PC-9 (cell line): ENCODE data around the gene MAP4K3. TPM values are rescaled to one million over a fixed set of nuclear protein-coding genes. Genes with fewer than 3 reads are reported as not detected.
"Not testable (repeated sequence)": the region's sequence is repeated elsewhere in the genome, so short reads cannot be mapped to it uniquely, and the experiment has no call there.

Experiments
- BruUV-seq: library from RNA; stranded (reverse); fragments of 400-500 nt; replicated peaks from 2 replicates; lab custom pipeline; 2021; lab: Mats Ljungman, UMichigan
- CTCF ChIA-PET: fragments of 300-600 bp; sonication (Branson Sonifier 250); formaldehyde crosslinking; loops from one replicate; lab custom pipeline; 2022; ENCODE audit warnings: antibody characterized with exemption; lab: Charles Lee
- POLR2A ChIA-PET: fragments of 300-600 bp; sonication (Branson Sonifier 250); formaldehyde crosslinking; loops from one replicate; lab custom pipeline; 2022; ENCODE audit warnings: antibody characterized with exemption; ENCODE audit not compliant: unreplicated experiment; lab: Charles Lee
- DNase-seq, 2 experiments: peaks; one replicate each; pipeline versions ENCODE4 v3.0.0 to v3.0.0-alpha.2; 2015 to 2022; ENCODE audit warnings: mixed read lengths in 1 of 2
- H2AFZ ChIP-seq: fragments of 200-600 bp; sonication (generic); 2 replicates; pipeline ENCODE4 v1.8.1; 2017; ENCODE audit warnings: antibody characterized with exemption
- H3F3A ChIP-seq: fragments of 200-600 bp; sonication (generic); 2 replicates; pipeline ENCODE4 v1.8.1; 2017; ENCODE audit warnings: antibody characterized with exemption, mild to moderate bottlenecking, low read depth; ENCODE audit not compliant: insufficient read depth
- H3K27ac ChIP-seq: fragments of 200-600 bp; sonication (generic); 2 replicates; pipeline ENCODE4 v1.6.1; 2016; ENCODE audit warnings: mixed run types
- H3K27me3 ChIP-seq: fragments of 200-600 bp; sonication (generic); 2 replicates; pipeline ENCODE4 v1.6.1; 2016; ENCODE audit warnings: low read depth, mixed run types; ENCODE audit not compliant: insufficient read depth
- H3K36me3 ChIP-seq: fragments of 200-600 bp; sonication (generic); 2 replicates; pipeline ENCODE4 v1.6.1; 2016; ENCODE audit warnings: low read depth, mixed run types
- H3K4me1 ChIP-seq: fragments of 200-600 bp; sonication (generic); replicated peaks from 2 replicates; pipeline ENCODE4 v1.6.1; 2016; ENCODE audit warnings: mixed run types; ENCODE audit not compliant: insufficient read depth
- H3K4me2 ChIP-seq: fragments of 200-600 bp; sonication (generic); 2 replicates; pipeline ENCODE4 v1.6.1; 2017; ENCODE audit warnings: mixed run types
- H3K4me3 ChIP-seq: fragments of 200-600 bp; sonication (generic); 2 replicates; pipeline ENCODE4 v1.6.1; 2016; ENCODE audit warnings: mixed run types
- H3K79me2 ChIP-seq: fragments of 200-600 bp; sonication (generic); 2 replicates; pipeline ENCODE4 v1.6.1; 2017; ENCODE audit warnings: low read depth, mixed run types
- H3K9me2 ChIP-seq: fragments of 200-600 bp; sonication (generic); 2 replicates; pipeline ENCODE4 v1.8.1; 2017; ENCODE audit warnings: mild to moderate bottlenecking; ENCODE audit not compliant: insufficient read depth
- H3K9me3 ChIP-seq: fragments of 200-600 bp; sonication (generic); 2 replicates; pipeline ENCODE4 v1.8.1; 2016; ENCODE audit warnings: low read depth; ENCODE audit not compliant: insufficient read depth
- H4K20me1 ChIP-seq: fragments of 200-600 bp; sonication (generic); 2 replicates; pipeline ENCODE4 v1.8.1; 2017; ENCODE audit not compliant: insufficient read depth
- CTCF ChIP-seq: fragments of 200-600 bp; sonication (generic); conservative IDR thresholded peaks from 2 replicates; pipeline ENCODE4 v1.6.1; 2017; ENCODE audit warnings: mixed run types, antibody characterized with exemption, mild to moderate bottlenecking, moderate library complexity
- EZH2 ChIP-seq: fragments of 200-600 bp; sonication (generic); IDR thresholded peaks from 2 replicates; pipeline ENCODE4 v1.8.0; 2017; ENCODE audit warnings: antibody characterized with exemption, low read depth
- intact Hi-C: fragments of 100-400 bp; cut with micrococcal nuclease; formaldehyde crosslinking; loops from one replicate; pipeline ENCODE4 v1.10.0; 2022; ENCODE audit not compliant: unreplicated experiment
- total RNA-seq: library from RNA; stranded (reverse); gene quantifications from 2 replicates; pipeline ENCODE4 v1.2.3, GENCODE V29; 2021

MAP4K3 gene
- total RNA-seq, 1 experiment from 2014 or later, result 38.4 TPM

DNA sequence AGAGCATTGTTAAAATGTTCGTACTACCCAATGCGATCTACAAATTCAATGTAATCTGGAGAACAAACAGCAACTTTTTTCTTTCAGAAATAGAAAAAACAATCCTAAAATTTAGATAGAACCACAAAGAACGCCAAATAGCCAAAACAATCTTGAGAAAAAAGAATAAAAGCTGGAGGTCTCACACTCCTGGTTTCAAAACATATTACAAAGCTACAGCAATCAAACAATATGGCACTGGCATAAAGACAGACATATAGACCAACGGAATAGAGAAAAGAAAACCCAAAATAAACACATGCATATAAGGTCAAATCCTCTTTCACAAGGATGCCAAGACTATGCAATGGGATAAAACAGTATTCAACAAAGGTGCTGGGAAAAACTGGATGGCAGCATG, 74.5 kb downstream of the MAP4K3 start:
- H3K27me3 ChIP-seq, result no peaks in the 10 kb centered on the region
- no peaks in the 10 kb centered on the region for H3K4me1 ChIP-seq
- no peaks in the 10 kb centered on the region for H3F3A ChIP-seq
- no peak overlapping the region for H3K4me3 ChIP-seq
- intact Hi-C loops, result no loop called here
- DNase-seq, result no peak
- no peak overlapping the region for H3K27ac ChIP-seq
- BruUV-seq, result no TSS peak
- H4K20me1 ChIP-seq, result no peaks in the 10 kb centered on the region
- H3K36me3 ChIP-seq, result peaks cover 6% of the 10 kb centered on the region; the same call in 1 of the 2 replicates
- no peak overlapping the region for H3K4me2 ChIP-seq
- H3K9me3 ChIP-seq, result peaks cover 28% of the 10 kb centered on the region
- H2AFZ ChIP-seq, result no peak overlapping the region
- no peaks in the 10 kb centered on the region for H3K9me2 ChIP-seq
- no peaks in the 10 kb centered on the region for H3K79me2 ChIP-seq
- POLR2A ChIA-PET, result no interaction called here
- CTCF ChIA-PET, result no interaction called here
- TF ChIP-seq EZH2 (no peak), CTCF (no peak)

GRCh38 chr2:39361511-39361910, 75.6 kb downstream of the MAP4K3 start:
- no peaks in the 10 kb centered on the region for H3F3A ChIP-seq
- DNase-seq, result no peak
- TF ChIP-seq EZH2 (no peak), CTCF (no peak)
- intact Hi-C loops, result no loop called here
- H3K79me2 ChIP-seq, result no peaks in the 10 kb centered on the region
- H3K4me2 ChIP-seq, result no peak overlapping the region
- ChIA-PET POLR2A (interaction anchor here (0.6 kb wide), 1 partner anchor 1098 kb away, joined by 3 read pairs; no protein-coding TSS in a partner anchor), CTCF (no interaction called here)
- H3K4me3 ChIP-seq, result no peak overlapping the region
- H3K27me3 ChIP-seq, result no peaks in the 10 kb centered on the region
- H2AFZ ChIP-seq, result no peak overlapping the region
- no peaks in the 10 kb centered on the region for H3K9me2 ChIP-seq
- peaks cover 28% of the 10 kb centered on the region for H3K9me3 ChIP-seq
- H4K20me1 ChIP-seq, result no peaks in the 10 kb centered on the region
- H3K36me3 ChIP-seq, result peaks cover 6% of the 10 kb centered on the region; the same call in 1 of the 2 replicates
- H3K27ac ChIP-seq, result no peak overlapping the region
- BruUV-seq, result no TSS peak
- no peaks in the 10 kb centered on the region for H3K4me1 ChIP-seq

DNA sequence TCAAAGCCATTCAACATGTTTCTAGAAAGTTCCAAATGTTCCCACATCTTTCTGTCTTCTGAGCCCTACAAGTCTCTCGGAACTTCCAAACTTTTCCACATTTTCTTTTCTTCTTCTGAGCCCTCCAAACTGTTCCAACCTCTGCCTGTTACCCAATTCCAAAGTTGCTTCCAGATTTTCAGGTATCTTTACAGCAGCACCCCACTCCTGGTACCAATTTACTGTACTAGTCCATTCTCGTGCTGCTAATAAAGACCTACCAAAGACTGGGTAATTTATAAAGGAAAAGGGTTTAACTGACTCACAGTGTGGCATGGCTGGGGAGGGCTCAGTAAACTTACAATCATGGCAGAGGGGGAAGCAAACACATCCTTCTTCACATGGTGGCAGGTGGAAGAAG, 76.7 kb downstream of the MAP4K3 start:
- not testable (repeated sequence) for H3K36me3 ChIP-seq, BruUV-seq

DNA sequence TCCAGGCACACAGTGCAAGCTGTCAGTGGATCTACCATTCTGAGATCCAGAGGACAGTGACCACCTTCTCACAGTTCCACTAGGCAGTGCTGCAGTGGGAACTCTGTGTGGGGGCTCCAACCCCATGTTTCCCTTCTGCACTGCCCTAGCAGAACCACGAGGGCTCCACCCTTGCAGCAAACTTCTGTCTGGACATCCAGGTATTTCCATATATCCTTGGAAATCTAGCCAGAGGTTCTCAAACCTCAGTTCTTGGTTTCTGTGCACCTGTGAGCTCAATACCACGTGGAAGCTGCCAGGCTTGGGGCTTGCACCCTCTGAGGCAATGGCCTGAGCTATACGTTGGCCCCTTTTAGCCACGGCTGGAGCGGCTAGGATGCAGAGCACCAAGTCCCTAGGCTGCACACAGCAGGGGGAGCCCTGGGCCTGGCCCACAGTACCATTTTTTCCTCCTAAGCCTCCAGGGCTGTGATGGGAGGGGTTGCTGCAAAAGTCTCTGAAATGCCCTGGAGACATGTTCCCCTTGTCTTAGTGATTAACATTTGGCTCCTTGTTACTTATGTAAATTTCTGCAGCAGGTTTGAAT, 77.5 kb downstream of the MAP4K3 start:
- Histone ChIP-seq H3K27me3 (no peaks in the 10 kb centered on the region), H2AFZ (no peak overlapping the region), H3K4me1 (no peaks in the 10 kb centered on the region), H3K36me3 (peaks cover 6% of the 10 kb centered on the region; the same call in 1 of the 2 replicates), H4K20me1 (no peaks in the 10 kb centered on the region), H3F3A (no peaks in the 10 kb centered on the region), H3K79me2 (no peaks in the 10 kb centered on the region), H3K9me2 (no peaks in the 10 kb centered on the region), H3K4me2 (no peak overlapping the region), H3K27ac (no peak overlapping the region), H3K9me3 (peaks cover 28% of the 10 kb centered on the region), H3K4me3 (no peak overlapping the region)
- ChIA-PET POLR2A (no interaction called here), CTCF (no interaction called here)
- intact Hi-C loops, result no loop called here
- DNase-seq, result no peak
- BruUV-seq, result no TSS peak
- TF ChIP-seq EZH2 (no peak), CTCF (no peak)

More for the DNA sequence above, 76.7 kb downstream of the MAP4K3 start:
- H3K4me2 ChIP-seq, H2AFZ ChIP-seq, H3K4me1 ChIP-seq, H3K9me2 ChIP-seq, H3K27ac ChIP-seq, H3K27me3 ChIP-seq, H3F3A ChIP-seq, H3K79me2 ChIP-seq, H4K20me1 ChIP-seq, DNase-seq, CTCF ChIA-PET, POLR2A ChIA-PET, H3K4me3 ChIP-seq, intact Hi-C loops: not testable (repeated sequence)
- peaks cover 28% of the 10 kb centered on the region for H3K9me3 ChIP-seq
